K562 (cell line): ENCODE data around the gene BRWD1. TPM values are rescaled to one million over a fixed set of nuclear protein-coding genes. Genes with fewer than 3 reads are reported as not detected.

ENCODE experiments used
- ARID1B ChIP-seq: fragments of 450-650 bp; IDR thresholded peaks from 2 replicates; pipeline ENCODE4 v1.6.1; 2016; ENCODE audit warnings: antibody characterized with exemption, mild to moderate bottlenecking, inconsistent platforms
- COPS2 ChIP-seq: fragments of 450-650 bp; conservative IDR thresholded peaks from 2 replicates; pipeline ENCODE4 v1.6.1; 2016; ENCODE audit warnings: mild to moderate bottlenecking, moderate library complexity
- CREM ChIP-seq: IDR thresholded peaks from 2 replicates; pipeline ENCODE4 v1.6.1; 2014; ENCODE audit warnings: antibody characterized with exemption, low read depth
- ELF2 ChIP-seq: fragments of 250-450 bp; sonication (Bioruptor Pico); IDR thresholded peaks from 2 replicates; pipeline ENCODE4 v1.5.0; 2021; ENCODE audit warnings: mild to moderate bottlenecking
- FOSL1 ChIP-seq: fragments of 200-800 bp; sonication (Bioruptor generic); conservative IDR thresholded peaks from 2 replicates; pipeline ENCODE4 v1.6.1; 2016; ENCODE audit warnings: missing genetic modification characterization, missing compliant biosample characterization
- HDAC8 ChIP-seq: fragments of 450-650 bp; IDR thresholded peaks from 2 replicates; pipeline ENCODE4 v1.6.1; 2016; ENCODE audit warnings: mild to moderate bottlenecking, missing genetic modification characterization, moderate library complexity, missing compliant biosample characterization
- JUND ChIP-seq, 2 experiments: IDR thresholded peaks; 2 replicates in 1 of 2; 3 replicates in 1 of 2; pipeline ENCODE4 v1.6.1; 2011; ENCODE audit warnings: borderline replicate concordance in 2 of 2, low read depth in 2 of 2, low read length in 2 of 2, improper control_type of control experiment in 1 of 2, missing biosample characterization in 1 of 2, missing genetic modification characterization in 1 of 2, missing genetic modification reagents in 1 of 2
- KHSRP ChIP-seq: fragments of 450-650 bp; IDR thresholded peaks from 2 replicates; pipeline ENCODE4 v1.6.1; 2017
- NCOA1 ChIP-seq: fragments of 450-650 bp; IDR thresholded peaks from 2 replicates; pipeline ENCODE4 v1.6.1; 2016; ENCODE audit warnings: low read depth
- TAF1 ChIP-seq: IDR thresholded peaks from 2 replicates; pipeline ENCODE4 v1.6.1; 2011; ENCODE audit warnings: mild to moderate bottlenecking, low read length, moderate library complexity; ENCODE audit not compliant: insufficient read depth, control insufficient read depth, severe bottlenecking; ENCODE audit errors: extremely low read depth
- TAF7 ChIP-seq: fragments of 450-650 bp; IDR thresholded peaks from 2 replicates; pipeline ENCODE4 v1.6.1; 2016; ENCODE audit warnings: missing genetic modification characterization, missing compliant biosample characterization
- ZNF121 ChIP-seq: sonication (generic); formaldehyde crosslinking; conservative IDR thresholded peaks from 2 replicates; pipeline ENCODE4 v1.8.0; 2022; ENCODE audit warnings: missing genetic modification reagents
- ZNF644 ChIP-seq: fragments of 200-800 bp; sonication (Bioruptor generic); IDR thresholded peaks from 2 replicates; pipeline ENCODE4 v1.6.1; 2016; ENCODE audit warnings: low read depth, missing genetic modification characterization, missing compliant biosample characterization
- ZSCAN32 ChIP-seq: fragments of 450-650 bp; formaldehyde crosslinking; IDR thresholded peaks from 2 replicates; pipeline ENCODE4 v1.4.0; 2020; ENCODE audit warnings: mild to moderate bottlenecking, moderate library complexity
- polyA plus RNA-seq, 8 experiments: library from polyadenylated mRNA; depleted of rRNA in 4 of 8; stranded (reverse) in 5 of 8; unstranded in 3 of 8; fragments of >200 nt; fragmentation: Nextera tagmentation in 2 of 8; fragmentation: Illumina TruSeq in 1 of 8; extraction: Ambion mirVana in 2 of 8; extraction: Trizol in 1 of 8; gene quantifications; 2 replicates each; pipeline versions ENCODE4 v1.2.1 to v1.2.3, GENCODE V29; 2011 to 2014; ENCODE audit warnings: inconsistent platforms in 1 of 8, missing spikeins in 1 of 8
- total RNA-seq, 7 experiments: library from RNA; depleted of rRNA in 6 of 7; stranded (reverse); fragments of >200 nt in 6 of 7; fragmentation: Illumina TruSeq in 2 of 7; extraction: Trizol in 2 of 7; gene quantifications; 2 replicates each; pipeline versions ENCODE4 v1.2.1 to v1.2.3, GENCODE V29; 2011 to 2021; ENCODE audit warnings: low replicate concordance in 1 of 7
- TF ChIP-seq, protein P1 (sequence below): fragments of 250-450 bp; sonication (Bioruptor Pico); IDR thresholded peaks from 2 replicates; pipeline ENCODE4 v1.4.0; 2020

The BRWD1 gene
- total and polyA plus RNA-seq, 9 of the 15 experiments (the other 6 are each of a cell fraction or from before 2014, with no cell fraction given): 10.1 to 60.2 (median 34.1) TPM

DNA sequence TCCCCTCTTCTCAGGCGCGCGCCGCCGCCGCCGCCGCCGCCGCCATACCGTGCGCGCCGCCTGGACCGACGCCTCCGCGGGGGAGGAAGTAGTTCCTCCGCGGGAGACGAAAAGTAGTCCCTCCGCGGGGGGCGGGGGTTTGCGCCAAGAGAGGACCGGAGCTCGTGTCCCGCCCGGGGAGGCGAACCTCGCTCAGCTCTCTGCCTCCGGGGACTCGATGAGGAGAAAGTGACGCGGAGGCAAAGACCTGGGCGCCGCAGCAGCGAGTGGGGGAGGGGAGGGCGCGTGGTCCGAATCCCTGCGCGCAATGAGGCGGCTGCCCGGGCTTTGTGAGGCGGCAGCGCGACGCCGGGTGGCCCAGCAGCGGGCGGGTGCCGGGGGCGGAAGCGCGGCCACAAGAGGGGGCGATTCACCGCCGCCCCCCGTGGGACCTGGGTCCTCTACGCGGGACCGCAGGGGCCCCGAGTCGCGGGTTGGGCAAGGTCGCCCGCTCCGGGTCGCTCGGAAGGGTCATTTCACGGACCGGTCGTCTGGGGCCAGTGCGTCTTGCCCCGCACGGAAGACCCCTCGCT, at the start of gene BRWD1 (continued):
- TF ChIP-seq, protein P1, sequence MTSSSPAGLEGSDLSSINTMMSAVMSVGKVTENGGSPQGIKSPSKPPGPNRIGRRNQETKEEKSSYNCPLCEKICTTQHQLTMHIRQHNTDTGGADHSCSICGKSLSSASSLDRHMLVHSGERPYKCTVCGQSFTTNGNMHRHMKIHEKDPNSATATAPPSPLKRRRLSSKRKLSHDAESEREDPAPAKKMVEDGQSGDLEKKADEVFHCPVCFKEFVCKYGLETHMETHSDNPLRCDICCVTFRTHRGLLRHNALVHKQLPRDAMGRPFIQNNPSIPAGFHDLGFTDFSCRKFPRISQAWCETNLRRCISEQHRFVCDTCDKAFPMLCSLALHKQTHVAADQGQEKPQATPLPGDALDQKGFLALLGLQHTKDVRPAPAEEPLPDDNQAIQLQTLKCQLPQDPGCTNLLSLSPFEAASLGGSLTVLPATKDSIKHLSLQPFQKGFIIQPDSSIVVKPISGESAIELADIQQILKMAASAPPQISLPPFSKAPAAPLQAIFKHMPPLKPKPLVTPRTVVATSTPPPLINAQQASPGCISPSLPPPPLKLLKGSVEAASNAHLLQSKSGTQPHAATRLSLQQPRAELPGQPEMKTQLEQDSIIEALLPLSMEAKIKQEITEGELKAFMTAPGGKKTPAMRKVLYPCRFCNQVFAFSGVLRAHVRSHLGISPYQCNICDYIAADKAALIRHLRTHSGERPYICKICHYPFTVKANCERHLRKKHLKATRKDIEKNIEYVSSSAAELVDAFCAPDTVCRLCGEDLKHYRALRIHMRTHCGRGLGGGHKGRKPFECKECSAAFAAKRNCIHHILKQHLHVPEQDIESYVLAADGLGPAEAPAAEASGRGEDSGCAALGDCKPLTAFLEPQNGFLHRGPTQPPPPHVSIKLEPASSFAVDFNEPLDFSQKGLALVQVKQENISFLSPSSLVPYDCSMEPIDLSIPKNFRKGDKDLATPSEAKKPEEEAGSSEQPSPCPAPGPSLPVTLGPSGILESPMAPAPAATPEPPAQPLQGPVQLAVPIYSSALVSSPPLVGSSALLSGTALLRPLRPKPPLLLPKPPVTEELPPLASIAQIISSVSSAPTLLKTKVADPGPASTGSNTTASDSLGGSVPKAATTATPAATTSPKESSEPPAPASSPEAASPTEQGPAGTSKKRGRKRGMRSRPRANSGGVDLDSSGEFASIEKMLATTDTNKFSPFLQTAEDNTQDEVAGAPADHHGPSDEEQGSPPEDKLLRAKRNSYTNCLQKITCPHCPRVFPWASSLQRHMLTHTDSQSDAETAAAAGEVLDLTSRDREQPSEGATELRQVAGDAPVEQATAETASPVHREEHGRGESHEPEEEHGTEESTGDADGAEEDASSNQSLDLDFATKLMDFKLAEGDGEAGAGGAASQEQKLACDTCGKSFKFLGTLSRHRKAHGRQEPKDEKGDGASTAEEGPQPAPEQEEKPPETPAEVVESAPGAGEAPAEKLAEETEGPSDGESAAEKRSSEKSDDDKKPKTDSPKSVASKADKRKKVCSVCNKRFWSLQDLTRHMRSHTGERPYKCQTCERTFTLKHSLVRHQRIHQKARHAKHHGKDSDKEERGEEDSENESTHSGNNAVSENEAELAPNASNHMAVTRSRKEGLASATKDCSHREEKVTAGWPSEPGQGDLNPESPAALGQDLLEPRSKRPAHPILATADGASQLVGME (CRISPR knock-in tag): peak; percentile 86
- TF ChIP-seq TAF1: peak; percentile 91
- TF ChIP-seq TAF7 (tag): peak; percentile 83
- TF ChIP-seq FOSL1 (tag): peak; percentile 79
- peak; percentile 85 for TF ChIP-seq ELF2 (CRISPR knock-in tag)
- TF ChIP-seq NCOA1: peak; percentile 84; the same call in 1 of the 2 replicates
- peak; percentile 77 for TF ChIP-seq CREM
- TF ChIP-seq COPS2: no peak
- TF ChIP-seq ZNF644 (tag): peak; percentile 92
- peak; percentile 66; the same call in 1 of the 2 replicates for TF ChIP-seq ZSCAN32 (CRISPR knock-in tag)
- no peak for TF ChIP-seq ZNF121
- 0 out of 2 replicates have a peak, but pooled peaks have one; percentile 34 for TF ChIP-seq JUND (IDR thresholded peaks at IDR 0.05; ENCODE audit: borderline replicate concordance, low read depth, low read length)
- TF ChIP-seq JUND (tag; IDR thresholded peaks at IDR 0.05; ENCODE audit: borderline replicate concordance, low read depth, low read length): peak; percentile 53; the same call in 1 of the 3 replicates
- peak; percentile 83 for TF ChIP-seq ARID1B
- peak; percentile 84 for TF ChIP-seq HDAC8 (tag)
- no peak for TF ChIP-seq KHSRP
